HAP-1 (cell line): ENCODE measurements around the gene KCNK1.
"Not testable (repeated sequence)": the region's sequence is repeated elsewhere in the genome, so short reads cannot be mapped to it uniquely, and the experiment has no call there.

Experiments used
- DNase-seq, 2 experiments: peaks; one replicate each; pipeline ENCODE4 v3.0.0-alpha.2; 2016 to 2020; ENCODE audit warnings: low spot score in 2 of 2
- H3K27me3 ChIP-seq: fragments of 250-450 bp; sonication (Bioruptor Pico); 2 replicates; pipeline ENCODE4 v1.5.1; 2020; ENCODE audit warnings: low read depth, mild to moderate bottlenecking, moderate library complexity
- H3K36me3 ChIP-seq: fragments of 250-450 bp; sonication (Bioruptor Pico); replicated peaks from 2 replicates; pipeline ENCODE4 v1.5.1; 2020; ENCODE audit warnings: mild to moderate bottlenecking
- H3K4me1 ChIP-seq: fragments of 250-450 bp; sonication (Bioruptor Pico); 2 replicates; pipeline ENCODE4 v1.5.1; 2020; ENCODE audit warnings: mild to moderate bottlenecking
- H3K4me3 ChIP-seq: fragments of 250-450 bp; sonication (Bioruptor Pico); 2 replicates; pipeline ENCODE4 v1.5.1; 2020; ENCODE audit warnings: mild to moderate bottlenecking, moderate library complexity
- H3K9me3 ChIP-seq: fragments of 250-450 bp; sonication (Bioruptor Pico); 2 replicates; pipeline ENCODE4 v1.5.1; 2020; ENCODE audit warnings: mild to moderate bottlenecking, moderate library complexity
- in situ Hi-C: fragments of 300-500 bp; cut with MboI; formaldehyde crosslinking; loops from 3 replicates; pipeline ENCODE4 v1.14.3; 2020; ENCODE audit warnings: low sequenced_read_pairs, inconsistent platforms, mixed read lengths

Gene KCNK1

GRCh38 chr1:233614743-233615521, 1.0 kb downstream of the KCNK1 start:
- DNase-seq: peak in 1 of 2 experiments; percentile 33
- peaks cover 2% of the 10 kb centered on the region; the same call in 1 of the 2 replicates for H3K27me3 ChIP-seq
- no peaks in the 10 kb centered on the region for H3K36me3 ChIP-seq
- in situ Hi-C loops: no loop called here
- H3K4me3 ChIP-seq: peak overlapping the region; percentile 52
- H3K9me3 ChIP-seq: no peaks in the 10 kb centered on the region
- peaks cover 19% of the 10 kb centered on the region for H3K4me1 ChIP-seq

DNA sequence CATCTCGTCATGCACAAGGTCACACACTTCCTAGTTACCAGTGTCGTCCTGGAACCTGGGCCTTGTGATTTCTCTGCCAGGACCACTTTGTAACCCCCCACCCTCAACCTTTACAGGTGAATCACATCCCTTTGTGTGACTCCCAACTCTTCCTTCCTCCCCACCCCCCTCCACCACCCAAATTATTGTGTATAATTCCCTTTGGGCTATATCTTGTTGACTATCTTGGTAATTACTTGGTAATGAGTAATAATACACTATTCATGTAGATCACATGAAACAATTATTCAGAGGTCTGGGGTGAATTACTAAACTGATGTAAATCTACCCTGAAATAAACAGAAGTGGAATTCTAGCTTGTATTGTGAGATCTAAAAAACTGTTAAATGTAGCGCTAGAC, 1.7 kb downstream of the KCNK1 start:
- no peaks in the 10 kb centered on the region for H3K36me3 ChIP-seq
- in situ Hi-C loops: no loop called here
- no peak for DNase-seq
- H3K9me3 ChIP-seq: no peaks in the 10 kb centered on the region
- peak overlapping the region; percentile 52 for H3K4me3 ChIP-seq
- H3K4me1 ChIP-seq: peaks cover 19% of the 10 kb centered on the region
- peaks cover 2% of the 10 kb centered on the region; the same call in 1 of the 2 replicates for H3K27me3 ChIP-seq

GRCh38 chr1:233617025-233617424, 3.1 kb downstream of the KCNK1 start:
- no peak overlapping the region; the same call in 1 of the 2 replicates for H3K4me3 ChIP-seq
- in situ Hi-C loops: no loop called here
- peaks cover 19% of the 10 kb centered on the region for H3K4me1 ChIP-seq
- peaks cover 2% of the 10 kb centered on the region; the same call in 1 of the 2 replicates for H3K27me3 ChIP-seq
- H3K36me3 ChIP-seq: no peaks in the 10 kb centered on the region
- no peak for DNase-seq
- H3K9me3 ChIP-seq: no peaks in the 10 kb centered on the region

DNA sequence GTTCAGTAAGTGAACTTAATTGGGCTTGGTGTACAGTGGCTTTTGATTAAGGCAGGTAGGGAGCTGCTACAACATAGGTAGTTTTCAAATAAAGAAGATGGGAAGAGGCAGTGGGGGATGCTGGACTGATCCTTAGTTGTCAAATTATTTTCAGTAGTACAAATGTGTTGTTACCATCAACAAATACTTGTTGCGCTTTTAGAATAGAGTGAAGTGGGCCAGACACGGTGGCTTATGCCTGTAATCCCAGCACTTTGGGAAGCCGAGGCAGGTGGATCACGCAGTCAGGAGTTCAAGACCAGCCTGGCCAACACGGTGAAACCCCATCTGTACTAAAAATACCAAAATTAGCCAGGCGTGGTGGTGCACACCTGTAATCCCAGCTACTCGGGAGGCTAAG, 5.5 kb downstream of the KCNK1 start:
- H3K36me3 ChIP-seq: not testable (repeated sequence)

DNA sequence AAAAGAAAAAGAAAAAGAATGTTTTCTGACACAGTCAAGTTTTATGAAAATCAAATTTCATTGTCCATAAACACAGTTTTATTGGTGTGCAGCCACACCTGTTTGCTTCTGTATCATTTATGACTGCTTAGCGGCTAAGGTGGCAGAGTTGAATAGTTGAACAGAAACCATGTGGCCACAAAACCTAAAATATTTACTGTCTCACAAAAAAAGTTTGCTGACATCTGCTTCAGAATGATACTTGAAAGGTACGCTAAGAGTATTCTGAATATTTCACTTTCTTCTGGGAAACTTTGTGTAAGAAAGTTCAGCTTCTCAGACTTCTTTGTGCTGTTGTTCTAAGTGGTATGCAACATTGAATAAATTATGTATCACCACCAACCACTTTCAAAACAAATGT, 6.2 kb downstream of the KCNK1 start:
- in situ Hi-C loops: no loop called here

More for the DNA sequence above, 5.5 kb downstream of the KCNK1 start:
- H3K9me3 ChIP-seq, H3K27me3 ChIP-seq, in situ Hi-C loops, DNase-seq, H3K4me3 ChIP-seq: not testable (repeated sequence)
- H3K4me1 ChIP-seq: peaks cover 19% of the 10 kb centered on the region

GRCh38 chr1:233621923-233622322, 8.0 kb downstream of the KCNK1 start:
- in situ Hi-C loops: no loop called here
- Histone ChIP-seq H3K27me3 (no peaks in the 10 kb centered on the region), H3K36me3 (no peaks in the 10 kb centered on the region), H3K9me3 (no peaks in the 10 kb centered on the region), H3K4me3 (no peak overlapping the region), H3K4me1 (peaks cover 5% of the 10 kb centered on the region)
- DNase-seq: no peak

More for the DNA sequence above, 6.2 kb downstream of the KCNK1 start:
- no peaks in the 10 kb centered on the region for H3K27me3 ChIP-seq
- no peaks in the 10 kb centered on the region for H3K9me3 ChIP-seq
- peaks cover 19% of the 10 kb centered on the region for H3K4me1 ChIP-seq
- no peaks in the 10 kb centered on the region for H3K36me3 ChIP-seq
- no peak for DNase-seq
- no peak overlapping the region for H3K4me3 ChIP-seq

- no peaks in the 10 kb centered on the region for H3K9me3 ChIP-seq
- H3K27me3 ChIP-seq: no peaks in the 10 kb centered on the region
- DNase-seq: no peak
- in situ Hi-C loops: no loop called here
- H3K36me3 ChIP-seq: no peaks in the 10 kb centered on the region
- no peak overlapping the region for H3K4me3 ChIP-seq
- no peaks in the 10 kb centered on the region for H3K4me1 ChIP-seq
Measured at GRCh38 chr1:233624289-233624688, 10.4 kb downstream of the KCNK1 start.

DNA sequence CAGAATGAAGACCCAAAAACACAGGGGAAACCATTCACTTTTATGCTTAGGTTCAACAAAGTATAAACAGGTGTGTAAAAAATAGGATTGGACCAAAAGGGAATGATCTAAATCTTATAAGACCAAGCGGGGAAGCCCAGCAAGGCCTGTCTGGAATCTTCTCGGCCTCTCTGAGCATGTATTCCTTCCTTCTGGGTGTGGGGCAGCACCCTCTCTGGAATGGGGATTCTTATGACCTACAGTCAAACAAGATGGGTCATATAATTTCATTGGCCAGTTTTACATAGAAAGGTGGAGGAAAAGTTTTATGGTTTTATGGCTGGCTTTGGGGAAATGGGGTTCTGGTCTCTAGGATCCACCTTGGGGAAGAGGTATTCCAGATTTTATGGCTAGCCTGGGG, 11.2 kb downstream of the KCNK1 start:
- Histone ChIP-seq H3K36me3 (no peaks in the 10 kb centered on the region), H3K4me3 (no peak overlapping the region), H3K4me1 (no peaks in the 10 kb centered on the region), H3K27me3 (no peaks in the 10 kb centered on the region), H3K9me3 (no peaks in the 10 kb centered on the region)
- no peak for DNase-seq
- in situ Hi-C loops: no loop called here

DNA sequence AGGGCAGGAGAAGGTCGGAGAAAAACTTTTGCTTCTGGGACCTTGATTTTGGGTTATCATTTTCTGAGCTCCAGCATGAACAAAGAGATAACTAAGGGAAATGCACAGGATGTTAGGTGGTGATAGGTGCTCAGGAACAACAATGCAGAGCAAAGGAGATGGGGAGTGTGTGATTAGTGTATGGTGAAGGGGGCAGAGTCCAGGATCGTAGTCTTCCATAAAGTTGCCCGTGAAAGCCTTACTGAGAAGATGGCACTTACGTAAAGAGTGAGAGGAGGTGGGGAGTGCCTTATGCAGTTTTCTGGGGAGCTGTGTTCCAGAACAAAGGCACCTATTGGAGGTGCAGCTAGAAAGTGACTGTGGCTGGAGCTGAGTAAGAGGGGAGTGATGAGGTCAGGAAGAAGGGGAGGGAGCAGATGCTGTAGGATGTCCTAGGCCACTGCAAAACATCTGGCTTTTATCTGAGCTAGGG, 11.6 kb downstream of the KCNK1 start:
- no peak for DNase-seq
- in situ Hi-C loops: no loop called here
- H3K36me3 ChIP-seq: no peaks in the 10 kb centered on the region
- H3K4me1 ChIP-seq: no peaks in the 10 kb centered on the region
- H3K9me3 ChIP-seq: no peaks in the 10 kb centered on the region
- no peak overlapping the region for H3K4me3 ChIP-seq
- H3K27me3 ChIP-seq: no peaks in the 10 kb centered on the region

- in situ Hi-C loops: no loop called here
- Histone ChIP-seq H3K4me1 (no peaks in the 10 kb centered on the region), H3K9me3 (no peaks in the 10 kb centered on the region), H3K4me3 (no peak overlapping the region), H3K36me3 (no peaks in the 10 kb centered on the region), H3K27me3 (no peaks in the 10 kb centered on the region)
- DNase-seq: no peak
Measured at GRCh38 chr1:233627376-233627775, 13.5 kb downstream of the KCNK1 start.

GRCh38 chr1:233627823-233628222, 13.9 kb downstream of the KCNK1 start:
- H3K4me3 ChIP-seq: no peak overlapping the region
- no peak for DNase-seq
- no peaks in the 10 kb centered on the region for H3K9me3 ChIP-seq
- no peaks in the 10 kb centered on the region for H3K4me1 ChIP-seq
- no peaks in the 10 kb centered on the region for H3K27me3 ChIP-seq
- H3K36me3 ChIP-seq: no peaks in the 10 kb centered on the region
- in situ Hi-C loops: no loop called here

GRCh38 chr1:233629305-233629935, 15.5 kb downstream of the KCNK1 start:
- Histone ChIP-seq H3K4me1 (no peaks in the 10 kb centered on the region), H3K27me3 (no peaks in the 10 kb centered on the region), H3K4me3 (no peak overlapping the region)

GRCh38 chr1:233631810-233632405, 18.0 kb downstream of the KCNK1 start:
- no peaks in the 10 kb centered on the region for H3K9me3 ChIP-seq
- no peaks in the 10 kb centered on the region for H3K27me3 ChIP-seq
- H3K36me3 ChIP-seq: no peaks in the 10 kb centered on the region
- no peaks in the 10 kb centered on the region for H3K4me1 ChIP-seq
- in situ Hi-C loops: no loop called here
- DNase-seq: no peak
- H3K4me3 ChIP-seq: no peak overlapping the region

More at GRCh38 chr1:233629305-233629935, 15.5 kb downstream of the KCNK1 start:
- Histone ChIP-seq H3K9me3 (no peaks in the 10 kb centered on the region), H3K36me3 (no peaks in the 10 kb centered on the region)
- no peak for DNase-seq
- in situ Hi-C loops: no loop called here

- Histone ChIP-seq H3K36me3 (no peaks in the 10 kb centered on the region), H3K9me3 (no peaks in the 10 kb centered on the region), H3K4me1 (no peaks in the 10 kb centered on the region), H3K4me3 (no peak overlapping the region), H3K27me3 (no peaks in the 10 kb centered on the region)
- DNase-seq: no peak
- in situ Hi-C loops: no loop called here
Measured at GRCh38 chr1:233632436-233632835, 18.5 kb downstream of the KCNK1 start.
